Measurements from ENCODE around the gene SDCCAG8.

Gene SDCCAG8

DNA sequence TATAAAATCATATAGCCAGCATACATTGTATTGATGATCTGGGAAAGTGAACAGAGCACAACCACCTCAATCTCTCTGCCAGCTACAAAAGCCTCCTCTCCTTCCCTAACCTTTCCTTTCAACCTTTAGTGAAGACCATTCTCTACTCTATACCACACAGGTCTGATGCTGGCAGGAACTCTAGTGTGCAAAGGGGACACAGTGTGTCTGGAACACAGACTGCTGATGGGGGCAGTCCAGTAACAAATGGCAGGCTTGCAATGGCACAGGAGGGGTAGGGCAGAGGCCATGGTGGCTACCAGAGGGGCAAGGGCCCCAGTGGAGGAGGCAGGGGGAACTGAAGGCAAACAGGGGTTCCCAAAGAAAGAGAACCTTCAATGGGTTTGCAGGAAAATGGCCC is 37.8 kb upstream of the SDCCAG8 start:
- H3K9me3 Mint-ChIP-seq, result no peaks in the 10 kb centered on the region
- no peaks in the 10 kb centered on the region for H3K27me3 Mint-ChIP-seq (ENCODE audit: low read depth)
- no peak overlapping the region for H3K4me3 Mint-ChIP-seq
- peaks cover 8% of the 10 kb centered on the region for H3K4me1 Mint-ChIP-seq
- TF ChIP-seq CTCF (IDR thresholded peaks at IDR 0.05; ENCODE audit: unreplicated experiment in 3 of 3), result no peak
- peaks cover 76% of the 10 kb centered on the region for H3K36me3 Mint-ChIP-seq (ENCODE audit: low read depth)
- no peak overlapping the region for H3K27ac Mint-ChIP-seq

GRCh38 chr1:243227622-243228021 is 28.2 kb upstream of the SDCCAG8 start:
- no peak for TF ChIP-seq CTCF (IDR thresholded peaks at IDR 0.05; ENCODE audit: unreplicated experiment in 3 of 3)
- H3K9me3 Mint-ChIP-seq, result peaks cover 46% of the 10 kb centered on the region
- no peaks in the 10 kb centered on the region for H3K4me1 Mint-ChIP-seq
- peaks cover 83% of the 10 kb centered on the region for H3K36me3 Mint-ChIP-seq (ENCODE audit: low read depth)
- no peaks in the 10 kb centered on the region for H3K27me3 Mint-ChIP-seq (ENCODE audit: low read depth)
- H3K4me3 Mint-ChIP-seq, result no peak overlapping the region
- H3K27ac Mint-ChIP-seq, result no peak overlapping the region

DNA sequence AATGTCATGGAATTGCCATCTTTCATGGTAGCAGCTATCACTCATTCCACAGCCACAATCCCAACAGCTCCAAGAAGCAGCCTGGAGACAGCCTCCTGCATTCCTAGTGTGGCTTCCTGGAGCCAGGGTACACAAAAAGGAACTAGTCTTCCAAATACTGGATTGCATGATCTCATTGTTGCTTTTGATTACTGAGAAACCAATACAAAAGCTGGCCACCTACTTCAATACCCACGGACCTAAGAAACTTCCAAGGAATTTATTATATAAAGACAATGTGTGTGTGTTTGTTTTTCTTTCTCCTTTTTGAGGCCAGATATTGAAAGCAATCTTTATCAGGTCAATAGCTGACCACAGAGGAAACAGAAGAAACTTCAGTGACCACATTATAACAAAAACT is 26.3 kb upstream of the SDCCAG8 start:
- H3K27me3 Mint-ChIP-seq (ENCODE audit: low read depth), result no peaks in the 10 kb centered on the region
- no peak for TF ChIP-seq CTCF (IDR thresholded peaks at IDR 0.05; ENCODE audit: unreplicated experiment in 3 of 3)
- no peak overlapping the region for H3K4me3 Mint-ChIP-seq
- peaks cover 82% of the 10 kb centered on the region for H3K36me3 Mint-ChIP-seq (ENCODE audit: low read depth)
- H3K27ac Mint-ChIP-seq, result no peak overlapping the region
- H3K4me1 Mint-ChIP-seq, result no peaks in the 10 kb centered on the region
- H3K9me3 Mint-ChIP-seq, result peaks cover 57% of the 10 kb centered on the region

GRCh38 chr1:243230914-243231313 is 24.9 kb upstream of the SDCCAG8 start:
- Mint-ChIP-seq H3K9me3 (peaks cover 63% of the 10 kb centered on the region), H3K27me3 (ENCODE audit: low read depth) (no peaks in the 10 kb centered on the region), H3K27ac (no peak overlapping the region), H3K4me3 (no peak overlapping the region), H3K36me3 (ENCODE audit: low read depth) (peaks cover 90% of the 10 kb centered on the region), H3K4me1 (peaks cover 9% of the 10 kb centered on the region)
- TF ChIP-seq CTCF (IDR thresholded peaks at IDR 0.05; ENCODE audit: unreplicated experiment in 3 of 3), result no peak

- Mint-ChIP-seq H3K27ac (no peak overlapping the region), H3K27me3 (ENCODE audit: low read depth) (no peaks in the 10 kb centered on the region), H3K36me3 (ENCODE audit: low read depth) (peaks cover 91% of the 10 kb centered on the region), H3K4me1 (peaks cover 20% of the 10 kb centered on the region), H3K9me3 (peaks cover 52% of the 10 kb centered on the region), H3K4me3 (no peak overlapping the region)
- TF ChIP-seq CTCF (IDR thresholded peaks at IDR 0.05; ENCODE audit: unreplicated experiment in 3 of 3), result no peak
Observed at GRCh38 chr1:243233908-243234307, 21.9 kb upstream of the SDCCAG8 start.

GRCh38 chr1:243234978-243235647 is 20.7 kb upstream of the SDCCAG8 start:
- peak overlapping the region in 2 of 3 experiments; percentile 43 to 67 for H3K27ac Mint-ChIP-seq
- H3K4me1 Mint-ChIP-seq, result peaks cover 20% of the 10 kb centered on the region
- TF ChIP-seq CTCF (IDR thresholded peaks at IDR 0.05; ENCODE audit: unreplicated experiment in 3 of 3), result no peak
- H3K4me3 Mint-ChIP-seq, result no peak overlapping the region
- H3K27me3 Mint-ChIP-seq (ENCODE audit: low read depth), result no peaks in the 10 kb centered on the region
- peaks cover 49% of the 10 kb centered on the region for H3K9me3 Mint-ChIP-seq
- H3K36me3 Mint-ChIP-seq (ENCODE audit: low read depth), result peaks cover 91% of the 10 kb centered on the region

Data from nephron (organoid).